ENCODE data around the gene GALNT18. TPM values are rescaled to one million over a fixed set of nuclear protein-coding genes. Genes with fewer than 3 reads are reported as not detected.

Gene GALNT18
- total RNA-seq, 1 donor from 2014 or later, result not detected

DNA sequence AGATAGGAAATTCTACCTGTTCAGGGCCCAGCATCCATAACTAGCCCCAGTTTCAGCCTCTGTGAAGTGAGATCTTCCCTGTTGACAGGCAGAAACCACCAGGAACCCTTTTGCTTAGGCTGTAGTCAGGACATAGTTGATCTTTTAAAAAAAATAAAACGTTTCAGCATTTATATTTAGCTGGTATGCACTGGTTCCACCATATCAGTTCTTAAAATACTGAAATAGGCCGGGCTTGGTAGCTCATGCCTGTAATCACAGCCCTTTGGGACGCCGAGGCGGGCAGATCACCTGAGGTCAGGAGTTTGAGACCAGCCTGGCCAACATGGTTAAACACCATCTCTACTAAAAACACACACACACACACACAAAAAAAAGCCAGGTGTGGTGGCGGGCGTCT is 35.3 kb downstream of the GALNT18 start:
- H3K9me3 Mint-ChIP-seq, result no peaks in the 10 kb centered on the region
- CTCF ChIA-PET, result no interaction called here
- H3K27me3 Mint-ChIP-seq, result peaks cover 2% of the 10 kb centered on the region

DNA sequence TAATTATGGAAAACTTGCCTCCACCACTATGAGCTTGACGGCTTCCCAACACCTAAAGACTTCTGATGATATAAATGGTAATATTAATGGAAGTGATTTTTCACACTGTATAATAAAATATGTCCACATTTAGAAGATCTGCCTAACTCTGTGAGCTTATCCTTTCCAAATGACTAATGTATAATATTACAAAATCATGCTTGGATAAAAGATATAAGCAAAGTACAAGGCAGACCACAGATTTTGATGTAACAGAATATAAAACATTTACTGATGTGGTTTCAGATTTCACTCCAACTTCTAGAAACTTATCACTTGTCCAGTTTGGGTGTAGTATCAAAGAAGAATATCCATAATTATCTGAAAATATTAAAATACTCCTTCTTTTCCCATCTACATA is 36.9 kb downstream of the GALNT18 start:
- no peak overlapping the region for H3K27ac Mint-ChIP-seq
- no peaks in the 10 kb centered on the region for H3K9me3 Mint-ChIP-seq
- POLR2A ChIA-PET, result no interaction called here
- TF ChIP-seq, protein P1, sequence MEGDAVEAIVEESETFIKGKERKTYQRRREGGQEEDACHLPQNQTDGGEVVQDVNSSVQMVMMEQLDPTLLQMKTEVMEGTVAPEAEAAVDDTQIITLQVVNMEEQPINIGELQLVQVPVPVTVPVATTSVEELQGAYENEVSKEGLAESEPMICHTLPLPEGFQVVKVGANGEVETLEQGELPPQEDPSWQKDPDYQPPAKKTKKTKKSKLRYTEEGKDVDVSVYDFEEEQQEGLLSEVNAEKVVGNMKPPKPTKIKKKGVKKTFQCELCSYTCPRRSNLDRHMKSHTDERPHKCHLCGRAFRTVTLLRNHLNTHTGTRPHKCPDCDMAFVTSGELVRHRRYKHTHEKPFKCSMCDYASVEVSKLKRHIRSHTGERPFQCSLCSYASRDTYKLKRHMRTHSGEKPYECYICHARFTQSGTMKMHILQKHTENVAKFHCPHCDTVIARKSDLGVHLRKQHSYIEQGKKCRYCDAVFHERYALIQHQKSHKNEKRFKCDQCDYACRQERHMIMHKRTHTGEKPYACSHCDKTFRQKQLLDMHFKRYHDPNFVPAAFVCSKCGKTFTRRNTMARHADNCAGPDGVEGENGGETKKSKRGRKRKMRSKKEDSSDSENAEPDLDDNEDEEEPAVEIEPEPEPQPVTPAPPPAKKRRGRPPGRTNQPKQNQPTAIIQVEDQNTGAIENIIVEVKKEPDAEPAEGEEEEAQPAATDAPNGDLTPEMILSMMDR (IDR thresholded peaks at IDR 0.05), result no peak
- ATAC-seq (ENCODE audit: low read depth) (no peak), DNase-seq (no peak)
- H3K4me1 Mint-ChIP-seq, result no peaks in the 10 kb centered on the region
- peaks cover 2% of the 10 kb centered on the region for H3K27me3 Mint-ChIP-seq
- H3K36me3 Mint-ChIP-seq (ENCODE audit: low read depth), result no peaks in the 10 kb centered on the region
- CTCF ChIA-PET, result no interaction called here
- intact Hi-C loops (cut with micrococcal nuclease), result no loop called here
- no peak overlapping the region for H3K4me3 Mint-ChIP-seq

More for the DNA sequence above, 35.3 kb downstream of the GALNT18 start:
- no peaks in the 10 kb centered on the region for H3K36me3 Mint-ChIP-seq (ENCODE audit: low read depth)
- no peak for ATAC-seq (ENCODE audit: low read depth)
- TF ChIP-seq, protein P1 (IDR thresholded peaks at IDR 0.05), result no peak
- POLR2A ChIA-PET, result no interaction called here
- no peak overlapping the region for H3K27ac Mint-ChIP-seq
- intact Hi-C loops (cut with micrococcal nuclease), result no loop called here
- H3K4me1 Mint-ChIP-seq, result no peaks in the 10 kb centered on the region
- no peak overlapping the region for H3K4me3 Mint-ChIP-seq
- no peak for DNase-seq

DNA sequence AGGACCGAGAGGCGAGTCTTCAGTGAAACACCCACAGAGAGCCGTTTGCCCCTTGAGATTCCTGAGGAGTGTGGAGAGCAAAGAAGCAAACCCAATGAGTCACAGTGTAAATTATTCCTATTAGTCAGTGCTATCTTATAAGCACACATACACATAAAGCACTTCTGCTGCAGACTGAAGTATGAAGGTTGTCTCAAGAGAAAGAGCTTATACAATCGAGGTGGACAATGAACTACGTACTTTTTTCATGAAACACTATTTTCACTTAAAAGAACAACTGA is 37.3 kb downstream of the GALNT18 start:
- Mint-ChIP-seq H3K4me1 (no peaks in the 10 kb centered on the region), H3K27me3 (peaks cover 2% of the 10 kb centered on the region), H3K36me3 (ENCODE audit: low read depth) (no peaks in the 10 kb centered on the region), H3K4me3 (no peak overlapping the region), H3K27ac (no peak overlapping the region), H3K9me3 (no peaks in the 10 kb centered on the region)
- TF ChIP-seq, protein P1 (IDR thresholded peaks at IDR 0.05), result no peak
- ChIA-PET CTCF (no interaction called here), POLR2A (no interaction called here)
- DNase-seq, result no peak
- intact Hi-C loops (cut with micrococcal nuclease), result no loop called here
- no peak for ATAC-seq (ENCODE audit: low read depth)

DNA sequence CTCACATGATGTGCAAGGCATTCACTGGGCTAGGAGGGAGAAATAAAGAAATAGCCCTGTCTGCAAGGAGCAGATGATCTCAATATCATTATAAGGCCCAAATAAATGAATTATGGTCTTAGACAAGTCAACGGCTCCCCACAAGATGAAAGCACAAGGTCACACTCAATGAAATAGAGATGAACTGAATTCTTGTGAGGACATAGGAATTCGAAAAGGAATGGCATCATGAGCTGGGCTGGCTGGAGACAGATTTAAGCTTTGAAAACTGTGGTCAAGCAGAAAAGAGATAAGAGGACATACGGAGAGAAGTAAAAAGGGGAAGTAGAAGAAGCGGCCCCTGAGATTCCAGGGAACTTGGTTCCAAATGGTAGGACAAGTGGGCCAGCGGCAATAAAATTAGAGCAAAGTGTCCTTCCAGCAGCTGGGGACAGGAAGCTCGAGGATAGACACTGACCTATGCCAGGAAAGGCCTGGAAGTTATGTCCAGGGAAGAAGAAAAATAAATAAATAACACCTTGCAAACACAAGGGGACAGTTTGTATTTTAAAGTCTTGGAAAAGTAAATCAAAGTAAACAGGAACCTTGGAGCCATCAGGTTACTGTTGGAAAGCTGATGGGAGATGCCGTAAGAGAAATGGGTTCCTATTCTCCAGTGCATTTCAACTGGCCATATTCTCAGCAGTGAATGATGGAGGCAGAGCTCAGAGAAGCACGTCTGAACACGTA is 37.8 kb downstream of the GALNT18 start:
- TF ChIP-seq, protein P1 (IDR thresholded peaks at IDR 0.05), result no peak
- Mint-ChIP-seq H3K27ac (no peak overlapping the region), H3K4me3 (no peak overlapping the region), H3K36me3 (ENCODE audit: low read depth) (no peaks in the 10 kb centered on the region), H3K4me1 (no peaks in the 10 kb centered on the region), H3K9me3 (no peaks in the 10 kb centered on the region), H3K27me3 (peaks cover 2% of the 10 kb centered on the region)
- POLR2A ChIA-PET, result no interaction called here
- no peak for DNase-seq
- ATAC-seq (ENCODE audit: low read depth), result no peak
- CTCF ChIA-PET, result no interaction called here
- intact Hi-C loops (cut with micrococcal nuclease), result no loop called here

DNA sequence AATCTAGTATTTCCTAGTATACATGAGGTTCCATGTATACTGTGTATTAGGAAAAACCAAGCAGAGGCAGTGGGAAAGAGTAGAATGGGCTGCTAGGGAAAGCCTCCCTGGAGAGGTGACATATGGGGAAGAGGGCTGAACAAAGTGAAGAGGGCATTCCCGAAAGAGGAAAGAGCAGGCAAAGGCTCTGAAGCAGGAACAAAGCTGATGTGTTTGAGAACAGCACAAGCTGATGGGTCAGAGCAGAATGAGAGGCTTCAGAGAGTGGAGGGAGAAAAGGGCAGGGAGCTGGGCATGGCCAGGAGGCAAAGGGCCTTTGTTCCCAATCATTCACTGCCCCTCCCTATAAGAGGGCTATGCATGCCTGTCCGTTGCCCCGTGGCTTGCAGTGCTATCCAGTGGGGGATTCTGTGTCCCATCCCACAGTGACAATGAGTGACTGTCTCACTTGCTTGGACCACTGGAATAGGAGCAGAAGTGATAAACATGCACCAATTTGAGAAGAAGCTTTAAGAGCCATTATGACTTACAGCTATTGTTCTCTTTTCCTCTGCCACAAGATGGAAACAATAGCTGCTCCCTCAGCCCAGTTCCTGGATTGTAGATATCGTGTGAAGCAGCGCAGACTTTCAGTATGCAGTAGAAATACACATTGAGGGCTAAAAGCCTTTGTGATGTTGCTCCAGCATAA is 39.6 kb downstream of the GALNT18 start:
- DNase-seq (no peak), ATAC-seq (ENCODE audit: low read depth) (no peak)
- Mint-ChIP-seq H3K4me3 (no peak overlapping the region), H3K36me3 (ENCODE audit: low read depth) (no peaks in the 10 kb centered on the region), H3K9me3 (no peaks in the 10 kb centered on the region), H3K4me1 (no peaks in the 10 kb centered on the region), H3K27ac (no peak overlapping the region), H3K27me3 (no peaks in the 10 kb centered on the region)
- POLR2A ChIA-PET, result no interaction called here
- intact Hi-C loops (cut with micrococcal nuclease), result no loop called here
- TF ChIP-seq, protein P1 (IDR thresholded peaks at IDR 0.05), result no peak
- CTCF ChIA-PET, result no interaction called here

All from activated B cell treated with CpG ODN at 0.5 μM for 24 hours (primary cell).